ENCODE data around the gene DRGX. TPM values are rescaled to one million over a fixed set of nuclear protein-coding genes. Genes with fewer than 3 reads are reported as not detected.

The DRGX gene
- total RNA-seq, 1 experiment from 2014 or later = not detected

- Histone ChIP-seq H4K20me1 (ENCODE audit: insufficient read depth, low read depth, low read length) (no peaks in the 10 kb centered on the region), H3K4me3 (ENCODE audit: low read length) (no peak overlapping the region), H3K36me3 (ENCODE audit: insufficient read depth, low read length) (no peaks in the 10 kb centered on the region), H3K4me1 (ENCODE audit: low read length) (no peaks in the 10 kb centered on the region), H3K27me3 (ENCODE audit: low read length) (no peaks in the 10 kb centered on the region), H3K9ac (ENCODE audit: low read length) (no peak overlapping the region), H3K9me2 (replicated peaks; ENCODE audit: insufficient read depth, low read length) (no peaks in the 10 kb centered on the region), H3K27ac (ENCODE audit: low read length) (no peak overlapping the region), H3K9me3 (ENCODE audit: low read length) (no peaks in the 10 kb centered on the region), H3K79me2 (ENCODE audit: low read length) (no peaks in the 10 kb centered on the region), H3K4me2 (ENCODE audit: low read depth, low read length, poor library complexity, severe bottlenecking) (no peak overlapping the region), H2AFZ (ENCODE audit: low read length) (no peak overlapping the region)
- DNase-seq = no peak
Measured at GRCh38 chr10:49381111-49381900, 14.6 kb downstream of the DRGX start.

- peak; percentile 63 for DNase-seq
- Histone ChIP-seq H3K4me1 (ENCODE audit: low read length) (no peaks in the 10 kb centered on the region), H3K27me3 (ENCODE audit: low read length) (no peaks in the 10 kb centered on the region), H3K27ac (ENCODE audit: low read length) (no peak overlapping the region), H3K9ac (ENCODE audit: low read length) (no peak overlapping the region), H3K79me2 (ENCODE audit: low read length) (no peaks in the 10 kb centered on the region), H3K36me3 (ENCODE audit: insufficient read depth, low read length) (no peaks in the 10 kb centered on the region), H3K4me3 (ENCODE audit: low read length) (no peak overlapping the region), H4K20me1 (ENCODE audit: insufficient read depth, low read depth, low read length) (no peaks in the 10 kb centered on the region), H3K9me3 (ENCODE audit: low read length) (no peaks in the 10 kb centered on the region), H3K9me2 (replicated peaks; ENCODE audit: insufficient read depth, low read length) (no peaks in the 10 kb centered on the region), H2AFZ (ENCODE audit: low read length) (no peak overlapping the region), H3K4me2 (ENCODE audit: low read depth, low read length, poor library complexity, severe bottlenecking) (no peak overlapping the region)
Measured at GRCh38 chr10:49379596-49380410, 16.1 kb downstream of the DRGX start.

- H2AFZ ChIP-seq (ENCODE audit: low read length) = no peak overlapping the region
- H3K4me3 ChIP-seq (ENCODE audit: low read length) = no peak overlapping the region
- no peaks in the 10 kb centered on the region for H3K9me3 ChIP-seq (ENCODE audit: low read length)
- no peaks in the 10 kb centered on the region for H4K20me1 ChIP-seq (ENCODE audit: insufficient read depth, low read depth, low read length)
- no peaks in the 10 kb centered on the region for H3K9me2 ChIP-seq (replicated peaks; ENCODE audit: insufficient read depth, low read length)
- H3K27ac ChIP-seq (ENCODE audit: low read length) = no peak overlapping the region
- no peaks in the 10 kb centered on the region for H3K27me3 ChIP-seq (ENCODE audit: low read length)
- H3K4me1 ChIP-seq (ENCODE audit: low read length) = no peaks in the 10 kb centered on the region
- H3K9ac ChIP-seq (ENCODE audit: low read length) = no peak overlapping the region
- no peaks in the 10 kb centered on the region for H3K36me3 ChIP-seq (ENCODE audit: insufficient read depth, low read length)
- no peak for DNase-seq
- H3K4me2 ChIP-seq (ENCODE audit: low read depth, low read length, poor library complexity, severe bottlenecking) = no peak overlapping the region
- H3K79me2 ChIP-seq (ENCODE audit: low read length) = no peaks in the 10 kb centered on the region
Measured at GRCh38 chr10:49377256-49377655, 18.6 kb downstream of the DRGX start.

GRCh38 chr10:49375611-49376010 is 20.3 kb downstream of the DRGX start:
- no peak overlapping the region for H3K4me3 ChIP-seq (ENCODE audit: low read length)
- no peaks in the 10 kb centered on the region for H3K9me3 ChIP-seq (ENCODE audit: low read length)
- no peaks in the 10 kb centered on the region for H4K20me1 ChIP-seq (ENCODE audit: insufficient read depth, low read depth, low read length)
- H3K9ac ChIP-seq (ENCODE audit: low read length) = no peak overlapping the region
- H3K27ac ChIP-seq (ENCODE audit: low read length) = no peak overlapping the region
- no peaks in the 10 kb centered on the region for H3K79me2 ChIP-seq (ENCODE audit: low read length)
- H3K4me2 ChIP-seq (ENCODE audit: low read depth, low read length, poor library complexity, severe bottlenecking) = no peak overlapping the region
- DNase-seq = no peak
- no peaks in the 10 kb centered on the region for H3K27me3 ChIP-seq (ENCODE audit: low read length)
- H3K9me2 ChIP-seq (replicated peaks; ENCODE audit: insufficient read depth, low read length) = no peaks in the 10 kb centered on the region
- H3K36me3 ChIP-seq (ENCODE audit: insufficient read depth, low read length) = no peaks in the 10 kb centered on the region
- H3K4me1 ChIP-seq (ENCODE audit: low read length) = no peaks in the 10 kb centered on the region
- no peak overlapping the region for H2AFZ ChIP-seq (ENCODE audit: low read length)

GRCh38 chr10:49374740-49375139 is 21.1 kb downstream of the DRGX start:
- Histone ChIP-seq H3K9me2 (replicated peaks; ENCODE audit: insufficient read depth, low read length) (no peaks in the 10 kb centered on the region), H3K9me3 (ENCODE audit: low read length) (no peaks in the 10 kb centered on the region), H4K20me1 (ENCODE audit: insufficient read depth, low read depth, low read length) (no peaks in the 10 kb centered on the region), H3K36me3 (ENCODE audit: insufficient read depth, low read length) (no peaks in the 10 kb centered on the region), H3K27ac (ENCODE audit: low read length) (no peak overlapping the region), H3K27me3 (ENCODE audit: low read length) (no peaks in the 10 kb centered on the region), H3K4me3 (ENCODE audit: low read length) (no peak overlapping the region), H3K4me2 (ENCODE audit: low read depth, low read length, poor library complexity, severe bottlenecking) (no peak overlapping the region), H3K9ac (ENCODE audit: low read length) (no peak overlapping the region), H3K79me2 (ENCODE audit: low read length) (no peaks in the 10 kb centered on the region), H2AFZ (ENCODE audit: low read length) (no peak overlapping the region), H3K4me1 (ENCODE audit: low read length) (no peaks in the 10 kb centered on the region)
- no peak for DNase-seq

GRCh38 chr10:49373361-49373760 is 22.5 kb downstream of the DRGX start:
- Histone ChIP-seq H3K9ac (ENCODE audit: low read length) (no peak overlapping the region), H2AFZ (ENCODE audit: low read length) (no peak overlapping the region), H3K4me2 (ENCODE audit: low read depth, low read length, poor library complexity, severe bottlenecking) (no peak overlapping the region), H3K79me2 (ENCODE audit: low read length) (no peaks in the 10 kb centered on the region), H3K4me3 (ENCODE audit: low read length) (no peak overlapping the region), H3K4me1 (ENCODE audit: low read length) (no peaks in the 10 kb centered on the region), H3K27me3 (ENCODE audit: low read length) (no peaks in the 10 kb centered on the region), H4K20me1 (ENCODE audit: insufficient read depth, low read depth, low read length) (no peaks in the 10 kb centered on the region), H3K36me3 (ENCODE audit: insufficient read depth, low read length) (no peaks in the 10 kb centered on the region), H3K27ac (ENCODE audit: low read length) (no peak overlapping the region), H3K9me3 (ENCODE audit: low read length) (no peaks in the 10 kb centered on the region), H3K9me2 (replicated peaks; ENCODE audit: insufficient read depth, low read length) (no peaks in the 10 kb centered on the region)
- no peak for DNase-seq

- no peak for DNase-seq
- H3K9me3 ChIP-seq (ENCODE audit: low read length) = no peaks in the 10 kb centered on the region
- no peaks in the 10 kb centered on the region for H3K79me2 ChIP-seq (ENCODE audit: low read length)
- no peak overlapping the region for H3K4me2 ChIP-seq (ENCODE audit: low read depth, low read length, poor library complexity, severe bottlenecking)
- no peaks in the 10 kb centered on the region for H4K20me1 ChIP-seq (ENCODE audit: insufficient read depth, low read depth, low read length)
- no peak overlapping the region for H3K4me3 ChIP-seq (ENCODE audit: low read length)
- H3K27ac ChIP-seq (ENCODE audit: low read length) = no peak overlapping the region
- H3K9ac ChIP-seq (ENCODE audit: low read length) = no peak overlapping the region
- no peaks in the 10 kb centered on the region for H3K4me1 ChIP-seq (ENCODE audit: low read length)
- no peaks in the 10 kb centered on the region for H3K36me3 ChIP-seq (ENCODE audit: insufficient read depth, low read length)
- no peaks in the 10 kb centered on the region for H3K27me3 ChIP-seq (ENCODE audit: low read length)
- H2AFZ ChIP-seq (ENCODE audit: low read length) = no peak overlapping the region
- no peaks in the 10 kb centered on the region for H3K9me2 ChIP-seq (replicated peaks; ENCODE audit: insufficient read depth, low read length)
Measured at GRCh38 chr10:49371967-49372366, 23.9 kb downstream of the DRGX start.

- Histone ChIP-seq H4K20me1 (ENCODE audit: insufficient read depth, low read depth, low read length) (no peaks in the 10 kb centered on the region), H3K9me2 (replicated peaks; ENCODE audit: insufficient read depth, low read length) (no peaks in the 10 kb centered on the region), H3K4me3 (ENCODE audit: low read length) (no peak overlapping the region), H3K4me2 (ENCODE audit: low read depth, low read length, poor library complexity, severe bottlenecking) (no peak overlapping the region), H2AFZ (ENCODE audit: low read length) (no peak overlapping the region), H3K4me1 (ENCODE audit: low read length) (no peaks in the 10 kb centered on the region), H3K9me3 (ENCODE audit: low read length) (no peaks in the 10 kb centered on the region), H3K27me3 (ENCODE audit: low read length) (no peaks in the 10 kb centered on the region), H3K9ac (ENCODE audit: low read length) (no peak overlapping the region), H3K79me2 (ENCODE audit: low read length) (no peaks in the 10 kb centered on the region), H3K27ac (ENCODE audit: low read length) (no peak overlapping the region), H3K36me3 (ENCODE audit: insufficient read depth, low read length) (no peaks in the 10 kb centered on the region)
- no peak for DNase-seq
Measured at GRCh38 chr10:49370326-49371100, 25.4 kb downstream of the DRGX start.

All from Karpas-422 (cell line).